OCI-LY1 (cell line): ENCODE data around the gene ALDH3B2.
A peak's percentile ranks its signal among the peaks of the same experiment; 100 is the strongest.

Experiments
- CTCF ChIP-seq: fragments of 200-600 bp; sonication (generic), shearing (Covaris generic); IDR thresholded peaks from 2 replicates; pipeline ENCODE4 v1.5.1; 2017; ENCODE audit warnings: mild to moderate bottlenecking, antibody characterized with exemption, low read length, moderate library complexity, mixed read lengths
- EZH2 ChIP-seq: fragments of 200-600 bp; sonication (generic), shearing (Covaris generic); IDR thresholded peaks from 2 replicates; pipeline ENCODE4 v1.8.0; 2017; ENCODE audit warnings: borderline replicate concordance, mixed run types, mild to moderate bottlenecking, antibody characterized with exemption, low read length, moderate library complexity, mixed read lengths

DNA sequence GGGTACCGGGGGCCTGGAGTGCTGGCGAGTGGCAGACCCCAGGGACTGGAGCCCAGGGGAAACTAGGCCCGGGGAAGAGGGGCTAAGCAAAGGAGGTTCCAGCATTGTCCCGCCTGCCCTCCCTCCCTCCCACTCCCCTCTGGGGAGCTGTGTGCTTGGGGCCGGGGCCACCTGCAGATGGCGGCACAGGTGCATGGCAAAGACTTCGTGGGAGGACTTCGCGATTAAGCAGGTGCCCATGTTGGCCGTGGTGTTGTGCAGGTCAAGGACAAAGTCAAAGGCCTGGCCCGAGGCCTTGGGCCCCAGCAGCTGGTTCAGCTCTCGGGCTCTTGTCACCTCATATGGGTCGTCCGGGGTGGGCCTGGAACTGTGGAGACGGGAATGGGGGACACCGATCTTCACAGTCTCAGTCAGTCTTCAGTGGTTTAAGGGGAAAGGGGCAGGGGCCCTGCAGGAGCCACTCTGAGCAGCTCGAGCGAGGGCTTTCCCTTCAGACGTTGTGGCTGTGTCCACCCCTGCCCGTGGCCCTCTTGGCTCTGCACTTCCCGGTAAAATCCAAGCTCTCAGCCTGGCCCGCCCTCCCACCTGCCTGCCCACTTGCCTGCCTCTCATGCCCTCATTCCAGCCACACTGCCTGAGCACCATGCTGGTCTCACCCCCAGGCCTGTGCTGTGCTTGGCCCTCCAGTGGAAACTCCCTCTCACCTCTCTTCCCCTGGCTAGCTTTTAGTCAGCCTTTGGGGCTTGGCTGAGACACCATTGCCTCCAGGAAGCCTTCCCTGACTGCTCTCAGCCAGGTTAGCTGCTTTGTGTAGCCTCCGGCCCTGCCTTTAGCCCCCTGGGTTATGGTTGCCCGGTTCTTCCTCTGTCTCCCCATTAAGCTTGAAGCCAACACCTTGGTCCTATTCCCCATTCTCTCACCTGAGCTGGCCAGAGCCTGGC lies 28.6 kb downstream of the ALDH3B2 start:
- TF ChIP-seq CTCF (peak; percentile 40), EZH2 (no peak)
